ENCODE measurements around the gene HNRNPM.
A peak's percentile ranks its signal among the peaks of the same experiment; 100 is the strongest.

DNA sequence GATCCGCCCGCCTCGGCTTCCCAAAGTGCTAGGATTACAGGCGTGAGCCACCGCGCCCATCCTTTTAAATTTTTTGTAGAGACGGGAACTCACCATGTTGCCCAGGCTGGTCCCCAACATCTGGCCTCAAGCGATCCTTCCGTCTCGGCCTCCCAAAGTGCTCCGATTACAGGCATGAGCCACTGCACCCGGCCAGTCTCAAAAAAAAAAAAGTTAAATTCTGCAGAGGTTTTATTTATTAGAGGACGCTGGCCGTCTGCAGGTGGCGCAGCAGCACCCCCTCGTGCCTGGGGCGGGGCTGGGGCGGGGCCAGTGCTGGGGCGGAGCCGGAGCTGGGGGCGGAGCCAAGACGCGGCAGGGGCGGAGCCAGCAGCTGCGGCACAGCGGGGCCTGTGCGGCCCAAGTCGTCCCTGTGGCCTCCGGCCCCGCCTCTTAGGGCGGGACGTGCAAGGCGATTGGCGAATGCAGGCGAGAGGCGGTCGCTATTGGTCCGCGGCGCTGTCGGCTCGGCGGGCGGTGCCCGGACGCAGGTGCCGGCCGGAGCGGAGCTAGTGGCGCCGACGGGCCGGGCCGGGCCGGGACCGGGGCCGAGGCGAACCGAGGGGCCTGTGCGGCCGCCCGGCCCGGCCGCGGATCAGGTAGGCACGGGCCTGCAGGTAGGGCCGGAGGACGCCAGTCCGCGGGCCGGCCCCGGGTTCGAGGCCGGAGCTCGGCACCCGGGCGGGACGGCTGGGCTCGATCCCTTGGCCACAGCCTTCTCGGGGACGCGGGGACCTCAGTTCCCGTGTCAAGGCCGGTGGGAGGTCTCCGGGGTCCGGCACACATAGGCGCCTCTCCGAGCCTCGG lies 31.8 kb upstream of the HNRNPM start, which contains the start of gene MARCHF2:
- TF ChIP-seq, protein P1, sequence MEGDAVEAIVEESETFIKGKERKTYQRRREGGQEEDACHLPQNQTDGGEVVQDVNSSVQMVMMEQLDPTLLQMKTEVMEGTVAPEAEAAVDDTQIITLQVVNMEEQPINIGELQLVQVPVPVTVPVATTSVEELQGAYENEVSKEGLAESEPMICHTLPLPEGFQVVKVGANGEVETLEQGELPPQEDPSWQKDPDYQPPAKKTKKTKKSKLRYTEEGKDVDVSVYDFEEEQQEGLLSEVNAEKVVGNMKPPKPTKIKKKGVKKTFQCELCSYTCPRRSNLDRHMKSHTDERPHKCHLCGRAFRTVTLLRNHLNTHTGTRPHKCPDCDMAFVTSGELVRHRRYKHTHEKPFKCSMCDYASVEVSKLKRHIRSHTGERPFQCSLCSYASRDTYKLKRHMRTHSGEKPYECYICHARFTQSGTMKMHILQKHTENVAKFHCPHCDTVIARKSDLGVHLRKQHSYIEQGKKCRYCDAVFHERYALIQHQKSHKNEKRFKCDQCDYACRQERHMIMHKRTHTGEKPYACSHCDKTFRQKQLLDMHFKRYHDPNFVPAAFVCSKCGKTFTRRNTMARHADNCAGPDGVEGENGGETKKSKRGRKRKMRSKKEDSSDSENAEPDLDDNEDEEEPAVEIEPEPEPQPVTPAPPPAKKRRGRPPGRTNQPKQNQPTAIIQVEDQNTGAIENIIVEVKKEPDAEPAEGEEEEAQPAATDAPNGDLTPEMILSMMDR (IDR thresholded peaks at IDR 0.05) = peak; percentile 76
- no peak for TF ChIP-seq EZH2 (IDR thresholded peaks at IDR 0.05; ENCODE audit: borderline replicate concordance, insufficient read depth, low read depth, low read length, poor library complexity, severe bottlenecking)

Data from B cell (primary cell).